H1 (cell line): ENCODE results near the gene PAK1IP1. TPM values are rescaled to one million over a fixed set of nuclear protein-coding genes. Genes with fewer than 3 reads are reported as not detected.
"Not testable (repeated sequence)": the region's sequence is repeated elsewhere in the genome, so short reads cannot be mapped to it uniquely, and the experiment has no call there.

Source experiments
- CTCF ChIA-PET: fragments of 300-600 bp; sonication (Branson Sonifier 250); formaldehyde crosslinking; loops from one replicate; lab custom pipeline; 2021; ENCODE audit not compliant: partially characterized antibody; lab: Charles Lee
- POLR2A ChIA-PET: fragments of 300-600 bp; sonication (Branson Sonifier 250); formaldehyde crosslinking; loops from one replicate; lab custom pipeline; 2021; ENCODE audit warnings: inconsistent platforms; ENCODE audit not compliant: partially characterized antibody; lab: Charles Lee
- DNase-seq, 2 experiments: peaks; one replicate each; pipeline versions ENCODE4 v3.0.0 to v3.0.0-alpha.2; 2010 to 2022; ENCODE audit warnings: low spot score in 2 of 2, low read depth in 1 of 2, mixed read lengths in 1 of 2
- FAIRE-seq: peaks from 2 replicates; lab custom pipeline; 2011; peaks lifted over from hg19 to GRCh38; lab: Jason Lieb, UNC
- H2AFZ ChIP-seq: 2 replicates; pipeline ENCODE4 v1.8.1; 2012; ENCODE audit warnings: low read length, inconsistent platforms
- H2AK5ac ChIP-seq: 2 replicates; pipeline ENCODE4 v1.6.1; 2013; ENCODE audit warnings: low read depth, low read length
- H2BK120ac ChIP-seq: replicated peaks from 2 replicates; pipeline ENCODE3; 2013; ENCODE audit warnings: low read depth, low read length, inconsistent platforms
- H2BK12ac ChIP-seq: 2 replicates; pipeline ENCODE4 v1.6.1; 2013; ENCODE audit warnings: low read depth, low read length
- H2BK15ac ChIP-seq: 2 replicates; pipeline ENCODE4 v1.6.1; 2013; ENCODE audit warnings: low read length
- H2BK20ac ChIP-seq: 2 replicates; pipeline ENCODE4 v1.6.1; 2013; ENCODE audit warnings: low read length
- H2BK5ac ChIP-seq: 2 replicates; pipeline ENCODE4 v1.6.1; 2013; ENCODE audit warnings: low read depth, low read length
- H3K14ac ChIP-seq: 2 replicates; pipeline ENCODE4 v1.6.1; 2013; ENCODE audit warnings: inconsistent platforms; ENCODE audit not compliant: insufficient read length
- H3K18ac ChIP-seq: 2 replicates; pipeline ENCODE4 v1.6.1; 2013; ENCODE audit warnings: low read length; ENCODE audit errors: extremely low read depth
- H3K23ac ChIP-seq: 2 replicates; pipeline ENCODE4 v1.6.1; 2013; ENCODE audit warnings: inconsistent platforms; ENCODE audit not compliant: insufficient read length
- H3K23me2 ChIP-seq: 2 replicates; pipeline ENCODE4 v1.6.1; 2013; ENCODE audit warnings: low read depth, low read length
- H3K27ac ChIP-seq: 2 replicates; pipeline ENCODE4 v1.6.1; 2011; ENCODE audit warnings: low read depth, low read length, inconsistent platforms
- H3K27me3 ChIP-seq, 4 experiments: replicated peaks in 1 of 4; 1 replicate in 1 of 4; 2 replicates in 3 of 4; pipeline versions ENCODE4 v1.6.1 to v1.8.1; 2011 to 2013; ENCODE audit warnings: low read length in 3 of 4, mild to moderate bottlenecking in 3 of 4, inconsistent platforms in 2 of 4, mixed read lengths in 2 of 4, moderate library complexity in 1 of 4; ENCODE audit not compliant: control insufficient read depth in 3 of 4, insufficient read depth in 3 of 4; ENCODE audit errors: extremely low read depth in 1 of 4
- H3K36me3 ChIP-seq, 4 experiments: 2 replicates each; pipeline versions ENCODE4 v1.6.1 to v1.8.1; 2011 to 2013; ENCODE audit warnings: mild to moderate bottlenecking in 4 of 4, low read length in 3 of 4, moderate library complexity in 2 of 4, control low read depth in 1 of 4, inconsistent platforms in 1 of 4; ENCODE audit not compliant: insufficient read depth in 4 of 4, control insufficient read depth in 2 of 4
- H3K4ac ChIP-seq: replicated peaks from 2 replicates; pipeline ENCODE3; 2013; ENCODE audit warnings: low read length, low read depth, mixed read lengths, inconsistent platforms; ENCODE audit not compliant: insufficient read length
- H3K4me1 ChIP-seq, 4 experiments: replicated peaks in 1 of 4; 1 replicate in 1 of 4; 2 replicates in 3 of 4; pipeline versions ENCODE4 v1.6.1 to v1.8.1; 2011 to 2013; ENCODE audit warnings: low read length in 3 of 4, inconsistent platforms in 2 of 4, mixed read lengths in 1 of 4; ENCODE audit not compliant: insufficient read depth in 4 of 4, control insufficient read depth in 3 of 4
- H3K4me2 ChIP-seq, 2 experiments: 2 replicates each; pipeline versions ENCODE4 v1.6.1 to v1.8.1; 2011 to 2013; ENCODE audit warnings: low read depth in 2 of 2, low read length in 2 of 2, control low read depth in 1 of 2, inconsistent platforms in 1 of 2, mild to moderate bottlenecking in 1 of 2; ENCODE audit not compliant: insufficient read depth in 1 of 2
- H3K4me3 ChIP-seq, 4 experiments: fragments of 200-600, 300-600 bp in 1 of 4; sonication (generic), shearing (Covaris generic), sonication (Bioruptor Twin) in 1 of 4; 2 replicates each; pipeline versions ENCODE4 v1.5.1 to v1.8.1; 2011 to 2016; ENCODE audit warnings: low read length in 4 of 4, low read depth in 3 of 4, control low read depth in 2 of 4, inconsistent platforms in 2 of 4, mild to moderate bottlenecking in 2 of 4, mixed read lengths in 1 of 4, moderate library complexity in 1 of 4; ENCODE audit not compliant: insufficient read depth in 2 of 4; ENCODE audit errors: extremely low read depth in 1 of 4
- H3K56ac ChIP-seq: replicated peaks from 2 replicates; pipeline ENCODE3; 2013; ENCODE audit warnings: low read depth, mild to moderate bottlenecking, mixed read lengths, low read length, inconsistent platforms; ENCODE audit not compliant: insufficient read length
- H3K79me1 ChIP-seq: 2 replicates; pipeline ENCODE4 v1.6.1; 2013; ENCODE audit warnings: low read depth, low read length, control low read depth
- H3K79me2 ChIP-seq, 2 experiments: 2 replicates each; pipeline versions ENCODE4 v1.6.1 to v1.8.1; 2012 to 2013; ENCODE audit warnings: low read length in 2 of 2, mild to moderate bottlenecking in 2 of 2, inconsistent platforms in 1 of 2; ENCODE audit not compliant: insufficient read depth in 2 of 2, control insufficient read depth in 1 of 2
- H3K9ac ChIP-seq, 4 experiments: replicated peaks in 1 of 4; 1 replicate in 1 of 4; 2 replicates in 3 of 4; pipeline versions ENCODE4 v1.6.1 to v1.8.1; 2011 to 2013; ENCODE audit warnings: low read depth in 3 of 4, low read length in 3 of 4, control low read depth in 2 of 4, mild to moderate bottlenecking in 2 of 4, moderate library complexity in 2 of 4, inconsistent platforms in 1 of 4; ENCODE audit errors: extremely low read depth in 1 of 4
- H3K9me3 ChIP-seq, 2 experiments: 2 replicates each; pipeline versions ENCODE4 v1.6.1 to v1.8.1; 2012 to 2013; ENCODE audit warnings: mild to moderate bottlenecking in 2 of 2, moderate library complexity in 2 of 2, control low read depth in 1 of 2, inconsistent platforms in 1 of 2, low read depth in 1 of 2, low read length in 1 of 2, mixed read lengths in 1 of 2; ENCODE audit not compliant: insufficient read depth in 2 of 2
- H4K20me1 ChIP-seq, 2 experiments: replicated peaks in 1 of 2; 2 replicates each; pipeline versions ENCODE3 to v1.8.1; 2011 to 2013; ENCODE audit warnings: inconsistent platforms in 2 of 2, low read length in 2 of 2, mild to moderate bottlenecking in 1 of 2; ENCODE audit not compliant: insufficient read depth in 2 of 2, control insufficient read depth in 1 of 2
- H4K5ac ChIP-seq: 2 replicates; pipeline ENCODE4 v1.6.1; 2013; ENCODE audit warnings: low read length, low read depth, mixed read lengths, inconsistent platforms; ENCODE audit not compliant: insufficient read length
- H4K8ac ChIP-seq: 2 replicates; pipeline ENCODE4 v1.8.0; 2013; ENCODE audit warnings: mild to moderate bottlenecking, moderate library complexity, low read length, inconsistent platforms; ENCODE audit not compliant: insufficient read depth; ENCODE audit errors: extremely low read depth
- H4K91ac ChIP-seq: replicated peaks from 2 replicates; pipeline ENCODE3; 2013; ENCODE audit warnings: low read length, mixed read lengths, inconsistent platforms; ENCODE audit not compliant: insufficient read length
- NANOG ChIP-seq: IDR thresholded peaks from 2 replicates; pipeline ENCODE4 v1.6.1; 2011; ENCODE audit warnings: low read length, low read depth, mild to moderate bottlenecking, inconsistent platforms; ENCODE audit not compliant: insufficient read depth, poor library complexity, severe bottlenecking
- SUZ12 ChIP-seq: fragments of 200-600 bp; sonication (generic); IDR thresholded peaks from 2 replicates; pipeline ENCODE4 v1.6.1; 2012; ENCODE audit warnings: mild to moderate bottlenecking, inconsistent platforms, low read length, moderate library complexity, mixed read lengths
- WGBS, 2 experiments: shearing (Covaris generic) in 1 of 2; methylation state at CpG; one replicate each; pipeline versions ENCODE4 v1.1.6 to v1.1.7; 2013 to 2015; ENCODE audit warnings: low lambda C conversion rate in 2 of 2, mixed read lengths in 2 of 2, inconsistent platforms in 1 of 2, low coverage in 1 of 2, missing lambda C conversion rate in 1 of 2; ENCODE audit not compliant: insufficient replicate concordance in 2 of 2, insufficient coverage in 1 of 2, insufficient read length in 1 of 2; ENCODE audit errors: extremely low coverage in 1 of 2, missing lambda C conversion rate in 1 of 2; 5-methylcytosine and 5-hydroxymethylcytosine counted together
- polyA plus RNA-seq, 7 experiments: library from polyadenylated mRNA; depleted of rRNA in 3 of 7; stranded (reverse) in 5 of 7; unstranded in 2 of 7; fragments of >200 nt in 5 of 7; fragments of 200-250 nt in 2 of 7; gene quantifications; 1 replicate in 5 of 7; 2 replicates in 1 of 7; 4 replicates in 1 of 7; pipeline versions ENCODE4 v1.2.1 to v1.2.3, GENCODE V29; 2011 to 2013; ENCODE audit warnings: missing spikeins in 2 of 7, mixed read lengths in 2 of 7
- total RNA-seq: library from RNA; stranded (reverse); fragmentation: NEBNext Ultra II Directional; extraction: Animal tissue kit (Norgen Biotek cat#: 25700); gene quantifications from 2 replicates; pipeline ENCODE4 v1.2.1, GENCODE V29; 2021

PAK1IP1 gene
- total and polyA plus RNA-seq, 2 of the 8 experiments (the other 6 are each of a cell fraction or from before 2014, with no cell fraction given), result 19.7 to 43.6 TPM

DNA sequence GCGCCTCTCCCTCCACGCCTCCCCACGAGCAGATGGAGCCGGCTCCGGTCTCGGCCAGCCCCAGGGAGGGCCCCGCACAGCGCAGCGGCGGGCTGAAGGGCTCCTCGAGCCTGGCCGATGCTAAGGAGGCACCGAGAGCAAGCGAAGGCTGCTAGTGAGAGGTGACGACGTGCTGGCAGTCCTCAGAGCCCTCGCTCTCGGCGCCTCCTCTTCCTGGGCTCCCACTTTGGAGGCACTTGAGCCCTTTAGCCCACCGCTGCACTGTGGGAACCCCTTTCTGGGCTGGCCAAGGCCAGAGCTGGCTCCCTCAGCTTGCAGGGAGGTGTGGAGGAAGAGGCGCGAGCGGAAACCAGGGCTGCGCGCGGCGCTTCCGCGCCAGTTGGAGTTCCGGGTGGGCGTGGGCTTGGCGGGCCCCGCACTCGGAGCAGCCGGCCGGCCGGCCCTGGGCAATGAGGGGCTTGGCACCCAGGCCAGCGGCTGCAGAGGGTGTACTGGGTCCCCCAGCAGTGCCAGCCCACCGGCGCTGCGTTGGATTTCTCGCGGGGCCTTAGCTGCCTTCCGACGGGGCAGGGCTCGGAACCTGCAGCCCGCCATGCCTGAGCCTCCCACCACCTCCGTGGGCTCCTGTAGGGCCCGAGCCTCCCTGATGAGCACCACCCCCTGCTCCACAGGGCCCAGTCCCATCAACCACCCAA is 25.6 kb downstream of the PAK1IP1 start (continued):
- TF ChIP-seq SUZ12, result no peak
- TF ChIP-seq NANOG, result no peak
- TF ChIP-seq, all 59 proteins: peak for 0

GRCh38 chr6:10720960-10721849 is 26.4 kb downstream of the PAK1IP1 start:
- not testable (repeated sequence) for H3K56ac ChIP-seq, H3K27ac ChIP-seq, H3K4me3 ChIP-seq, H3K27me3 ChIP-seq, FAIRE-seq, H3K23ac ChIP-seq, H3K9ac ChIP-seq, H3K23me2 ChIP-seq, H3K79me1 ChIP-seq, H2BK120ac ChIP-seq, H2AFZ ChIP-seq, H3K9me3 ChIP-seq, H2BK5ac ChIP-seq, H4K20me1 ChIP-seq, H3K18ac ChIP-seq, H3K14ac ChIP-seq, H2BK15ac ChIP-seq, DNase-seq
- Histone ChIP-seq H4K5ac (peak overlapping the region; percentile 18), H3K4ac (peak overlapping the region; percentile 49), H2BK20ac (0 out of 2 replicates have a peak overlapping the region, but pooled peaks have one; percentile 66), H4K91ac (peak overlapping the region; percentile 61), H3K79me2 (peaks cover 8 to 18% of the 10 kb centered on the region in 2 experiments; a peak in 3 of 4 replicates), H3K4me1 (peaks cover 0 to 12% (median 4%) of the 10 kb centered on the region in 4 experiments; a peak in 3 of 7 replicates), H3K36me3 (peaks cover 3 to 16% (median 7%) of the 10 kb centered on the region in 4 experiments; a peak in 5 of 8 replicates), H4K8ac (peak overlapping the region; percentile 29; the same call in 1 of the 2 replicates), H3K4me2 (peak overlapping the region in 1 of 2 experiments; percentile 95; a peak in 2 of 4 replicates), H2AK5ac (peak overlapping the region; percentile 69; the same call in 1 of the 2 replicates), H2BK12ac (0 out of 2 replicates have a peak overlapping the region, but pooled peaks have one; percentile 31)
- POLR2A ChIA-PET, result interaction anchor here (0.9 to 6.9 kb wide), 7 partner anchors 10 to 138 kb away, joined by 3 to 39 read pairs (median 4); partner anchors contain the start of genes PAK1IP1 and TMEM14B
- CTCF ChIA-PET, result interaction anchor here (1.1 to 2.3 kb wide), 9 partner anchors 12 to 242 kb away, joined by 3 to 8 read pairs (median 5); partner anchors contain the start of genes C6orf52, PAK1IP1 and TMEM14B
- WGBS, 2 experiments, result 90% methylated on average over 17 of the region's 17 CpGs; no CpG with 5 or more reads in 1 of the 2 experiments
